Heart right ventricle (tissue), 16 donors: ENCODE data around the gene AKR1D1. TPM values are rescaled to one million over a fixed set of nuclear protein-coding genes. Genes with fewer than 3 reads are reported as not detected.
A peak's percentile ranks its signal among the peaks of the same experiment; 100 is the strongest.

Experiments
- ATAC-seq, 8 donors: fragments of 200-7000 bp; cut with Tn5 transposase; one replicate each; pipeline ENCODE4 v1.9.1; 2020; ENCODE audit warnings: mild to moderate bottlenecking in 8 of 8, moderate library complexity in 8 of 8, moderate number of reproducible peaks in 1 of 8
- DNase-seq, 2 donors: peaks; one replicate each; pipeline ENCODE4 v3.0.0-alpha.2; 2020
- H3K27ac ChIP-seq, 10 donors: fragments of 200-600 bp; sonication (generic) in 2 of 10; one replicate each; pipeline versions ENCODE4 v1.5.0 to v1.8.0; 2020 to 2022; ENCODE audit warnings: mild to moderate bottlenecking in 3 of 10
- H3K27me3 ChIP-seq, 7 donors: fragments of 200-600 bp; one replicate each; pipeline ENCODE4 v1.8.0; 2021 to 2022; ENCODE audit warnings: mild to moderate bottlenecking in 2 of 7
- H3K36me3 ChIP-seq, 9 donors: fragments of 200-600 bp; sonication (generic) in 1 of 9; one replicate each; pipeline versions ENCODE4 v1.5.0 to v1.8.0; 2020 to 2022; ENCODE audit warnings: mild to moderate bottlenecking in 2 of 9
- H3K4me1 ChIP-seq, 9 donors: fragments of 200-600 bp; sonication (generic) in 1 of 9; one replicate each; pipeline versions ENCODE4 v1.5.0 to v1.8.0; 2020 to 2022; ENCODE audit warnings: mild to moderate bottlenecking in 4 of 9
- H3K4me3 ChIP-seq, 10 donors: fragments of 200-600 bp; sonication (generic) in 2 of 10; one replicate each; pipeline versions ENCODE4 v1.5.0 to v1.8.0; 2020 to 2022; ENCODE audit warnings: mild to moderate bottlenecking in 7 of 10, moderate library complexity in 2 of 10
- H3K9me3 ChIP-seq, 11 donors: fragments of 200-600 bp in 10 of 11; sonication (generic) in 2 of 11; one replicate each; pipeline versions ENCODE4 v1.5.0 to v1.8.0; 2013 to 2022; ENCODE audit warnings: mild to moderate bottlenecking in 2 of 11, control low read depth in 1 of 11, moderate library complexity in 1 of 11
- CTCF ChIP-seq, 9 donors: fragments of 200-600 bp; sonication (generic) in 2 of 9; IDR thresholded peaks; one replicate each; pipeline versions ENCODE4 v1.5.0 to v1.8.0; 2021 to 2022; ENCODE audit warnings: antibody characterized with exemption in 9 of 9, mild to moderate bottlenecking in 5 of 9, moderate library complexity in 1 of 9
- WGBS, 2 donors: extraction: QIAGEN DNeasy Blood & Tissue Kit; methylation state at CpG; one replicate each; pipeline ENCODE4 v1.1.7; 2013; ENCODE audit warnings: inconsistent platforms in 1 of 2; 5-methylcytosine and 5-hydroxymethylcytosine counted together
- intact Hi-C, 10 donors: fragments of 100-400 bp; cut with DNase I; formaldehyde crosslinking; loops; one replicate each; pipeline versions ENCODE4 v1.11.1 to v1.14.2; 2022
- polyA plus RNA-seq, 2 donors: library from polyadenylated mRNA; stranded (reverse); fragments of 200-250 nt; gene quantifications; one replicate each; pipeline ENCODE4 v1.2.3, GENCODE V29; 2013
- total RNA-seq, 10 donors: library from RNA; stranded (reverse); fragmentation: NEBNext Ultra II Directional in 3 of 10; extraction: Animal tissue kit (Norgen Biotek cat#: 25700) in 3 of 10; gene quantifications; one replicate each; pipeline versions ENCODE4 v1.2.1 to v1.2.4, GENCODE V29; 2021 to 2023
- donor health status: Arrhythmogenic right ventricular cardiomyopathy.
- donor health status: ischemic (EF 13 %, LVEDD 7.1; RV severe dilation, severe dysfunction).
- donor health status: healthy with polysubstance abuse.
- donor health status: DM: no; HTN: yes; CAD: no.
- donor health status: DM: no; HTN: no; CAD: no.
- donor health status: ischemic (EF 25% LVEDD 6.9; RV normal size, moderate dysfunction).
- donor health status: ischemic (EF 25% LVEDD 5.7; RV mildly dilated, moderate dysfunction).
- donor health status: healthy.
- donor health status: DM: yes; HTN: yes; CAD: no.
- donor health status: Ischemic cardiomyopathy.
- donor health status: ischemic (EF 35%, LVEDD 5.7; RV mildly dilated, moderate dysfunction).
- donor health status: nonischemic (EF 11% LVEDD 7.7; RV severe dilation, severe dysfunction).
- donor health status: DM: yes; HTN: yes; CAD: no.
- donor health status: PGD.
- donor health status: ischemic (EF 29% LVEDD 5.4; RV normal size, mild dysfunction).
- donor health status: nonischemic (EF 23%, LVEDD 6.1; RV moderate dilation, normal function).

AKR1D1 gene
- total and polyA plus RNA-seq, 12 donors, result not detected

- no peaks in the 10 kb centered on the region for H3K36me3 ChIP-seq
- no peaks in the 10 kb centered on the region for H3K27me3 ChIP-seq
- H3K9me3 ChIP-seq, result no peaks in the 10 kb centered on the region
- no peak for ATAC-seq
- DNase-seq, result no peak
- 80 to 90% methylated on average over 8 of the region's 8 CpGs for WGBS, 2 donors
- TF ChIP-seq CTCF (IDR thresholded peaks at IDR 0.05), result no peak
- no peak overlapping the region for H3K4me3 ChIP-seq
- no peak overlapping the region for H3K27ac ChIP-seq
- no peaks in the 10 kb centered on the region for H3K4me1 ChIP-seq
- intact Hi-C loops, result no loop called here
Observed at GRCh38 chr7:138095972-138096935, 20.0 kb downstream of the AKR1D1 start.

GRCh38 chr7:138097064-138097741 is 20.9 kb downstream of the AKR1D1 start:
- no peak overlapping the region for H3K27ac ChIP-seq
- peak in 6 of 9 donors; percentile 11 to 40 (median 22) for TF ChIP-seq CTCF (IDR thresholded peaks at IDR 0.05)
- H3K27me3 ChIP-seq, result no peaks in the 10 kb centered on the region
- intact Hi-C loops, result no loop called here
- no peak overlapping the region for H3K4me3 ChIP-seq
- DNase-seq, result peak in 1 of 2 donors; percentile 6
- 83% methylated on average over 3 of the region's 3 CpGs for WGBS, 2 donors
- no peaks in the 10 kb centered on the region for H3K36me3 ChIP-seq
- H3K9me3 ChIP-seq, result no peaks in the 10 kb centered on the region
- no peaks in the 10 kb centered on the region for H3K4me1 ChIP-seq
- no peak for ATAC-seq

GRCh38 chr7:138099813-138100212 is 23.6 kb downstream of the AKR1D1 start:
- DNase-seq, result no peak
- ATAC-seq, result no peak
- Histone ChIP-seq H3K36me3 (no peaks in the 10 kb centered on the region), H3K4me3 (no peak overlapping the region), H3K9me3 (no peaks in the 10 kb centered on the region), H3K4me1 (no peaks in the 10 kb centered on the region), H3K27me3 (no peaks in the 10 kb centered on the region), H3K27ac (no peak overlapping the region)
- 95 to 98% methylated on average over 3 of the region's 3 CpGs for WGBS, 2 donors
- no peak for TF ChIP-seq CTCF (IDR thresholded peaks at IDR 0.05)
- intact Hi-C loops, result no loop called here

GRCh38 chr7:138105221-138105620 is 29.0 kb downstream of the AKR1D1 start:
- 91 to 92% methylated on average over 5 of the region's 5 CpGs for WGBS, 2 donors

More at GRCh38 chr7:138105221-138105620, 29.0 kb downstream of the AKR1D1 start:
- Histone ChIP-seq H3K4me3 (no peak overlapping the region), H3K27me3 (peaks cover 0 to 4% (median 0%) of the 10 kb centered on the region in 7 donors), H3K4me1 (no peaks in the 10 kb centered on the region), H3K27ac (no peak overlapping the region), H3K36me3 (no peaks in the 10 kb centered on the region), H3K9me3 (no peaks in the 10 kb centered on the region)
- ATAC-seq (no peak), DNase-seq (no peak)
- intact Hi-C loops, result no loop called here
- TF ChIP-seq CTCF (IDR thresholded peaks at IDR 0.05), result no peak
